ENCODE data around the gene TGFBI. TPM values are rescaled to one million over a fixed set of nuclear protein-coding genes. Genes with fewer than 3 reads are reported as not detected.

The TGFBI gene
- total RNA-seq, 1 donor from 2014 or later, result 1,115 TPM

GRCh38 chr5:136063778-136064465 lies 35.1 kb downstream of the TGFBI start:
- DNase-seq (ENCODE audit: low spot score), result no peak

- DNase-seq (ENCODE audit: low spot score), result peak; percentile 40
Observed at GRCh38 chr5:136064510-136064909, 35.7 kb downstream of the TGFBI start.

- DNase-seq (ENCODE audit: low spot score), result no peak
Observed at GRCh38 chr5:136065588-136065987, 36.8 kb downstream of the TGFBI start.

- peak; percentile 67 for DNase-seq (ENCODE audit: low spot score)
Observed at GRCh38 chr5:136066661-136067271, 38.0 kb downstream of the TGFBI start.

GRCh38 chr5:136067422-136067821 lies 38.6 kb downstream of the TGFBI start:
- DNase-seq (ENCODE audit: low spot score), result no peak

- no peak for DNase-seq (ENCODE audit: low spot score)
Observed at GRCh38 chr5:136070486-136071285, 41.9 kb downstream of the TGFBI start.

- DNase-seq (ENCODE audit: low spot score), result peak; percentile 42
Observed at GRCh38 chr5:136073714-136074529, 45.1 kb downstream of the TGFBI start.

- no peak for DNase-seq (ENCODE audit: low spot score)
Observed at GRCh38 chr5:136075466-136075891, 46.7 kb downstream of the TGFBI start.

GRCh38 chr5:136076067-136076466 lies 47.3 kb downstream of the TGFBI start:
- DNase-seq (ENCODE audit: low spot score), result no peak

- peak; percentile 44 for DNase-seq (ENCODE audit: low spot score)
Observed at GRCh38 chr5:136076881-136077445, 48.2 kb downstream of the TGFBI start.

GRCh38 chr5:136079195-136079985 lies 50.6 kb downstream of the TGFBI start:
- no peak for DNase-seq (ENCODE audit: low spot score)

GRCh38 chr5:136080113-136080482 lies 51.3 kb downstream of the TGFBI start:
- no peak for DNase-seq (ENCODE audit: low spot score)

- DNase-seq (ENCODE audit: low spot score), result peak; percentile 95
Observed at GRCh38 chr5:136080483-136081216, 51.9 kb downstream of the TGFBI start.

GRCh38 chr5:136081217-136081591 lies 52.4 kb downstream of the TGFBI start:
- DNase-seq (ENCODE audit: low spot score), result no peak

GRCh38 chr5:136082390-136083193 lies 53.8 kb downstream of the TGFBI start:
- DNase-seq (ENCODE audit: low spot score), result peak; percentile 77

- no peak for DNase-seq (ENCODE audit: low spot score)
Observed at GRCh38 chr5:136084698-136085097, 55.9 kb downstream of the TGFBI start.

GRCh38 chr5:136086783-136087566 lies 58.2 kb downstream of the TGFBI start:
- no peak for DNase-seq (ENCODE audit: low spot score)
